Tibial artery (tissue), 4 donors: ENCODE measurements around the gene LRCH4.
A peak's percentile ranks its signal among the peaks of the same experiment; 100 is the strongest.

ENCODE experiments used
- DNase-seq, 2 donors: peaks; one replicate each; pipeline ENCODE4 v3.0.0-alpha.2; 2019
- H3K27ac ChIP-seq, 2 donors: fragments of 200-600 bp; sonication (generic) in 1 of 2; 1 replicate in 1 of 2; 2 replicates in 1 of 2; pipeline ENCODE4 v1.5.1; 2018 to 2019; ENCODE audit warnings: mild to moderate bottlenecking in 1 of 2
- H3K27me3 ChIP-seq, 2 donors: fragments of 200-600 bp; sonication (generic) in 1 of 2; one replicate each; pipeline versions ENCODE4 v1.5.1 to v1.6.0; 2016 to 2019
- H3K36me3 ChIP-seq, 3 donors: fragments of 200-600 bp; sonication (generic) in 2 of 3; one replicate each; pipeline ENCODE4 v1.5.1; 2016 to 2019; ENCODE audit warnings: mild to moderate bottlenecking in 2 of 3
- H3K4me1 ChIP-seq, 4 donors: fragments of 200-600 bp; sonication (generic) in 2 of 4; 1 replicate in 3 of 4; 2 replicates in 1 of 4; pipeline ENCODE4 v1.5.1; 2016 to 2019
- H3K4me3 ChIP-seq, 2 donors: fragments of 200-600 bp; sonication (generic) in 1 of 2; 1 replicate in 1 of 2; 2 replicates in 1 of 2; pipeline ENCODE4 v1.5.1; 2018 to 2019; ENCODE audit warnings: mild to moderate bottlenecking in 2 of 2
- H3K9me3 ChIP-seq, 3 donors: fragments of 200-600 bp; sonication (generic) in 1 of 3; one replicate each; pipeline ENCODE4 v1.5.1; 2016 to 2019
- CTCF ChIP-seq, 2 experiments: fragments of 200-600 bp in 1 of 2; fragments of 450-650 bp in 1 of 2; IDR thresholded peaks; one replicate each; pipeline ENCODE4 v1.5.1; 2017 to 2019; ENCODE audit warnings: antibody characterized with exemption in 2 of 2, mild to moderate bottlenecking in 1 of 2, moderate library complexity in 1 of 2
- intact Hi-C: fragments of 100-400 bp; cut with DNase I; formaldehyde crosslinking; loops from one replicate; pipeline ENCODE4 v1.15.0; 2023; ENCODE audit warnings: low total_unique reads

Gene LRCH4

GRCh38 chr7:100568896-100569844, 16.8 kb downstream of the LRCH4 start:
- peaks cover 1 to 30% (median 3%) of the 10 kb centered on the region in 3 donors for H3K36me3 ChIP-seq
- peaks cover 0 to 22% (median 15%) of the 10 kb centered on the region in 4 donors for H3K4me1 ChIP-seq
- intact Hi-C loops = no loop called here
- H3K27me3 ChIP-seq = no peaks in the 10 kb centered on the region
- peak in 1 of 2 donors; percentile 57 for DNase-seq
- TF ChIP-seq CTCF (IDR thresholded peaks at IDR 0.05) = peak; percentile 23 to 34
- H3K4me3 ChIP-seq = peak overlapping the region; percentile 32 to 44
- peak overlapping the region; percentile 5 to 35 for H3K27ac ChIP-seq
- H3K9me3 ChIP-seq = no peaks in the 10 kb centered on the region

DNA sequence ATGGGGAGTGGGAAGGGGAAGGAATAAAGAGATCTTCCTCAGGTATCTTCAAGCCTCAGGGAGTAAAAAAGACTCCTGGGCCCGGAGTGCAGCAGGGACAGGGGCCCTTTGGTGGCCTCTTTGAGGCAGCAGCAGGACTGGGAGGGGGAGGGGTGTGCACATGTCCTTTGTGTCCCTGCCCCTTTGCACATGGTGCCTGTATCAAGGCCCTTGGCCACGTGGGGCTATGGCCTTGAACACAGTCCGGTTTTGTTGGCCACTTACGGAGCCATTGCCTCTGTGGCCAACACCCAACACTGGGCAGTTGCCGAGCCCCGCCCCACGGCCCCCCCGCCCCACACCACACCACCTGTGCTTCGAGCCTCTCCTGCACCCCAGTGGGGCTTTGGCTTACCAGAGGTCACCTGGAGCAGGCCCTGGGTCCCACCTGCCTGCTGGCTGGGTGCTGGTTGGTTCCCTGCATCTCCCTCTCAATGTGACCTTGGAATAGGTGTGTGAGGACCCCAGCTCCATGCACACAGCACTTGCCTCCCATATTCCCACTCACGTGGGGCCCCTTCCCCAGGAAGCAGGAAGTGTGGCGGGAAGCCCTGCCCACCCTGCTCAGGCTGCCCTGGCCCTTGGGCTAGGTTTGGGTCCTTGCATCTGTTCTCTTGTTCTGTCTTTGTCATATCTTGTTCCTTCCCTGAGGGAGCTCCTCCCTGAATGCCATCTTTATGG, 17.6 kb downstream of the LRCH4 start:
- no peak for DNase-seq
- peaks cover 0 to 27% (median 15%) of the 10 kb centered on the region in 4 donors for H3K4me1 ChIP-seq
- intact Hi-C loops = no loop called here

GRCh38 chr7:100567751-100568175, 18.2 kb downstream of the LRCH4 start:
- Histone ChIP-seq H3K27ac (no peak overlapping the region), H3K27me3 (no peaks in the 10 kb centered on the region), H3K4me1 (peaks cover 0 to 27% (median 15%) of the 10 kb centered on the region in 4 donors), H3K4me3 (no peak overlapping the region), H3K9me3 (no peaks in the 10 kb centered on the region), H3K36me3 (peaks cover under 1 to 28% (median 6%) of the 10 kb centered on the region in 3 donors)
- no peak for TF ChIP-seq CTCF (IDR thresholded peaks at IDR 0.05)
- DNase-seq = no peak
- intact Hi-C loops = no loop called here

More for the DNA sequence above, 17.6 kb downstream of the LRCH4 start:
- Histone ChIP-seq H3K36me3 (peaks cover 0 to 26% (median 0%) of the 10 kb centered on the region in 3 donors), H3K27ac (no peak overlapping the region), H3K9me3 (no peaks in the 10 kb centered on the region), H3K4me3 (no peak overlapping the region), H3K27me3 (no peaks in the 10 kb centered on the region)
- TF ChIP-seq CTCF (IDR thresholded peaks at IDR 0.05) = no peak

GRCh38 chr7:100567031-100567730, 18.7 kb downstream of the LRCH4 start:
- no peaks in the 10 kb centered on the region for H3K9me3 ChIP-seq
- no peak overlapping the region for H3K4me3 ChIP-seq
- H3K27me3 ChIP-seq = no peaks in the 10 kb centered on the region
- H3K36me3 ChIP-seq = peaks cover 6 to 28% (median 7%) of the 10 kb centered on the region in 3 donors
- intact Hi-C loops = no loop called here
- peak in 1 of 2 donors; percentile 59 for DNase-seq
- H3K27ac ChIP-seq = no peak overlapping the region
- TF ChIP-seq CTCF (IDR thresholded peaks at IDR 0.05) = no peak
- peaks cover 0 to 27% (median 15%) of the 10 kb centered on the region in 4 donors for H3K4me1 ChIP-seq

DNA sequence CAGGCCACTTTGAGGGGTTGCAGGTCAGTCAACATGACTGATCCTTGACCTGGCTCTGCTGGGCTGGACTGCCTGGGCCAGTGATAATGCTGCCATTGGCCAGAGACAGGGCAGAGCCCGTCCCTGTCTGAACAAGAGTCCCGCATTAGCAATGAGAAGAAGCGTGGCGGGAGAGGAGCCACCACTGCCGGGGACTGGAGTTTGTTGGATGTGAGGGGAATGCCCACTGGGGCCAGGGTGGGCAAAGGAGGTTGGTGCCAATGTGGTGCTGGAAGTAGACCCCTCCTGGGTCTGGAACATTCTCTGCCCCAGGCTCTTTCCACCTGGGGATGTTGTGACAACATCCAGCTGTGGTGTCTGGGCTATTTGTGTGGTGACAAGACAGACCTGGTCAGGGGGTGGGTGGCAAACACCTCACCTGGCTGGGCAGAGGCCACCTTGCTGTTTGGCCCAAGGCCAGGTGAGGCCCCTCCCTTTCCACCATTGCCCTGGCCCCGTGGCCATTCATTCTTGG, 19.9 kb downstream of the LRCH4 start:
- peaks cover 0 to 26% (median 14%) of the 10 kb centered on the region in 4 donors for H3K4me1 ChIP-seq
- peaks cover 6 to 37% (median 8%) of the 10 kb centered on the region in 3 donors for H3K36me3 ChIP-seq
- intact Hi-C loops = no loop called here
- H3K4me3 ChIP-seq = no peak overlapping the region
- TF ChIP-seq CTCF (IDR thresholded peaks at IDR 0.05) = no peak
- no peaks in the 10 kb centered on the region for H3K27me3 ChIP-seq
- H3K27ac ChIP-seq = no peak overlapping the region
- DNase-seq = no peak
- H3K9me3 ChIP-seq = no peaks in the 10 kb centered on the region
